ENCODE results near the gene C2CD3. TPM values are rescaled to one million over a fixed set of nuclear protein-coding genes. Genes with fewer than 3 reads are reported as not detected.
"Not testable (repeated sequence)": the region's sequence is repeated elsewhere in the genome, so short reads cannot be mapped to it uniquely, and the experiment has no call there.

The C2CD3 gene
- total RNA-seq, 1 donor from 2014 or later = 26.2 TPM

DNA sequence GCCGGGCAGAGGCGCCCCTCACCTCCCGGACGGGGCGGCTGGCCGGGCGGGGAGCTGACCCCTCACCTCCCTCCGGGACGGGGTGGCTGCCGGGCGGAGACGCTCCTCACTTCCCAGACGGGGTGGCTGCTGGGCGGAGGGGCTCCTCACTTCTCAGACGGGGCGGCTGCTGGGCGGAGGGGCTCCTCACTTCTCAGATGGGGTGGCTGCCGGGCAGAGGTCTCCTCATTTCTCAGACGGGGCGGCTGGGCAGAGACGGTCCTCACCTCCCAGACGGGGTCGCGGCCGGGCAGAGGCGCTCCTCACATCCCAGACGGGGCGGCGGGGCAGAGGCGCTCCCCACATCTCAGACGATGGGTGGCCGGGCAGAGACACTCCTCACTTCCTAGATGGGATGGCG is 41.7 kb downstream of the C2CD3 start:
- ATAC-seq; intact Hi-C loops (cut with DNase I); DNase-seq (ENCODE audit: low spot score): not testable (repeated sequence)

DNA sequence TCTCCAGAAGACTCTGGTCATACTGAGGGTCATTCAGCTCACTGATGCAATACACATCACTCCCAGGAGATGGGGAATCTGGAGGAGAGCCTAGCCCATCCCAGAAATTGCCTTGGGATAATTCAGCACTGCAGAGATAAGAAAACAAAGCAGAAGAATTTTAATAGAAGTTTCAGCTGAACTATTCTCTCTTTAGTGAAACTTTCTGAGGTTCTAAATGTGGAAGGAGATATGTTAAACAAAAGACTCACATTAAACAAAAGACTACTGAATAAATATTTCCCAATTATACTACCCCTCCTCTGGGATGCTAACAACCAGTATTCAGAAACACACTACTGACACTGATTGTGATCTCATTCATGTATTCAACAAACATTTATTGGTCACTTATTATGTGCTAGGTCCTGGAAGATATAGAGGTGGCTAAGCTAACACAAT is 47.8 kb downstream of the C2CD3 start:
- intact Hi-C loops (cut with DNase I) = no loop called here
- ATAC-seq (peak; percentile 82), DNase-seq (ENCODE audit: low spot score) (no peak)

DNA sequence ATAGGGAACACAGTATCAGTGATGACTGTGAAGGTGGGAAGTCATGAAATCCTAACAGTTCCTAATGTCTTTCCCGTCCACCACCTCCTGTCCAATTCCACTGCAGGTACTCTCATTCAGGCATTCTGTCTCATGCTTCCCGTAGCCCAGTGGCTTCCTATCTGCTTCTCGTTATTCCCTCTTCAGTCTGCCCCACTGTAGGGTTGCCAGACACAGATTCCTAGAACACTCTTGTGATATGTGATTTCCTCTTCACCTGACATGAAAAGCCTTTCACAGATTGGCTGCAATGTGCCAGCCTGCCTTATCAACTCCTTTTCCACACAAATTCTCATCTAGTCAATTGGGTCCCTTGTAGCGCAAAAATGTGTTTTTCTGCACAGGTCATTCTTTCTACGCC is 49.0 kb downstream of the C2CD3 start:
- intact Hi-C loops (cut with DNase I) = no loop called here
- no peak for ATAC-seq

DNA sequence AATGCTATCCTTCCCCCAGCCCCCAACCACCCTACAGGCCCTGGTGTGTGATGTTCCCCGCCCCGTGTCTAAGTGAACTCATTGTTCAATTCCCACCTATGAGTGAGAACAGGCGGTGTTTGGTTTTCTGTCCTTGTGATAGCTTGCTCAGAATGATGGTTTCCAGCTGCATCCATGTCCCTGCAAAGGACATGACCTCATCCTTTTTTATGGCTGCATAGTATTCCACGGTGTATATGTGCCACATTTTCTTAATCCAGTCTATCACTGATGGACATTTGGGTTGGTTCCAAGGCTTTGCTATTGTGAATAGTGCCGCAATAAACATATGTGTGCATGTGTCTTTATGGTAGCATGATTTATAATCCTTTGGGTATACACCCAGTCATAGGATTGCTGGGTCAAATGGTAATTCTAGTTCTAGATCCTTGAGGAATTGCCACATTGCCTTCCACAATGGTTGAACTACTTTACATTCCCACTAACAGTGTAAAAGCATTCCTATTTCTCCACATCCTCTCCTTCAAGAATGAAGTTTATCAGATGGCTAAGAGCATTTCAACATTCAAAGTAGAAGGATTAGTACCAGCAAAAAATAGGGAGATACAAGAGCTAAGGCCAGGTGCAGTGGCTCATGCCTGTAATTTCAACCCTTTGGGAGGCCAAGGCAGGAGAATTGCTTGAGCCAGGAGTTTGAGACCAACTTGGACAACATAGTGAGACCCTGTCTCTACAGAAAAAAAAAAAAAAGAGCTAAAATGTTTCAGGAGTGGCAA is 50.4 kb downstream of the C2CD3 start:
- DNase-seq (ENCODE audit: low spot score); intact Hi-C loops (cut with DNase I); ATAC-seq: not testable (repeated sequence)

More for the DNA sequence above, 49.0 kb downstream of the C2CD3 start:
- DNase-seq (ENCODE audit: low spot score) = no peak

DNA sequence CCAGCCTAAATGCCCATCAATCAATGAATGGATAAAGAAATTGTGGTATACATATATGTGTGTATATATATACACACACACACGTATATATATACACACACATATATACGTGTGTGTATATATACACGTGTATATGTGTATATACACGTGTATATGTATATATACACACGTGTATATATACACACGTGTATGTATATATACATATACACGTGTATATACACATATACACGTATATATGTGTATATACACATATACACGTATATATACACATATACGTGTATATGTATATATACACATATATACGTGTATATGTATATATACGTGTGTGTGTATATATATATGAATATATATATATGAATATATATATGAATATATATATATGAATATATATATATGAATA is 54.1 kb downstream of the C2CD3 start:
- no peak for ATAC-seq
- intact Hi-C loops (cut with DNase I) = no loop called here
- DNase-seq (ENCODE audit: low spot score) = no peak

DNA sequence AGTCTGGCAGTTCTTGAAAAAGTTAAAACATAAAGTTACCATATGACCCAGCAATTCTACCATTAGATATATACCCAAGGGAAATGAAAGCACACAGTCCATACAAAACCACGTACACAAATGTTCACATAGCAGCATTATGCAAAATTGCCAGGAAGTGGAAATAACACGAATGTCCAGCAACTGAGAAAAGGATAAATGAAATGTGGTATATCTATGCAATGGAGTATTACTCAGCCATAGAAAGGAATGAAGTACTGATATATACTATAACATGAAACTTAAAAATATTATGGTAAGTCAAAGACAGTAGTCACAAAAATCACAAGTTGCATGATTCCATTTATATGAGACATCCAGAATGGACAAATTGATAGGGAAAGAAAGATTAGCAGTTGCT is 57.9 kb downstream of the C2CD3 start:
- ATAC-seq = no peak

DNA sequence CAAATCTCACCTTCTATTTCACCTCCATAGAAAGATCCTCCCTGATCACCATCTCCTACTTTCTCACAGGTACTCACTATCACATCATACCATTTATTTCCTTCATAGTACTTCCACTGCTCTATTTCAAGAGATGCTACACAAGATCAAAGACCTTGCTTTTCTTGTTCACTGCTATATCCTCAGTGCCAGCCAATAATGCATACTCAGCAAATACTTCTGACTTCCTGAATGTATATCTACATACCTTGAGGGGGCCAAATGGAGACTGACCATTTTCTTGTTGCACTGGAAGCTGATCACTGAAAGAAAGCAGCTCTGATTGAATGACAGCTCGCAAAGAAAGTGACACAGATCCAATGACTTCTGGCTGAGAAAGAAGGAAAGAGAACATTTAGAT is 64.7 kb downstream of the C2CD3 start:
- DNase-seq (ENCODE audit: low spot score) = no peak
- ATAC-seq = no peak
- intact Hi-C loops (cut with DNase I) = no loop called here

More for the DNA sequence above, 57.9 kb downstream of the C2CD3 start:
- intact Hi-C loops (cut with DNase I) = no loop called here
- DNase-seq (ENCODE audit: low spot score) = no peak

DNA sequence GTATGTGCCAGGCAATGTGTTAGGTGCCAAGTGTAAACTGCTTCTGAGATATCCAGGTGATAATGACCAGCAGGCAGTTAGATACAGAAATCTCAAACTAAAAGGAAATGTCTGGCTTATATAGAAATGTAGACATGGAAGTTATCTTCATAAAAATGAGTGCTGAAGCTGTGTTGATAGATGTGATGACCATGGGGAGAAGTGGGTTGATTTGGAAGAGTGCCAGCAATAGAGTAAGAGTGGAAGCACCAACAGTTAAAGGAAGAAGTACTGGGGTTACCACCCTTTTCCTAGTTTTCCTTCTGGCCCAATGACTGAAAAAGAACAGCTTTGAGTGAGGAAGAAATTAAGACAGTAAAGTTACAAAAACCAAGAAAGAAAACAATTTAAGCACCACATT is 68.5 kb downstream of the C2CD3 start:
- ATAC-seq = no peak
- intact Hi-C loops (cut with DNase I) = no loop called here
- DNase-seq (ENCODE audit: low spot score) = no peak

DNA sequence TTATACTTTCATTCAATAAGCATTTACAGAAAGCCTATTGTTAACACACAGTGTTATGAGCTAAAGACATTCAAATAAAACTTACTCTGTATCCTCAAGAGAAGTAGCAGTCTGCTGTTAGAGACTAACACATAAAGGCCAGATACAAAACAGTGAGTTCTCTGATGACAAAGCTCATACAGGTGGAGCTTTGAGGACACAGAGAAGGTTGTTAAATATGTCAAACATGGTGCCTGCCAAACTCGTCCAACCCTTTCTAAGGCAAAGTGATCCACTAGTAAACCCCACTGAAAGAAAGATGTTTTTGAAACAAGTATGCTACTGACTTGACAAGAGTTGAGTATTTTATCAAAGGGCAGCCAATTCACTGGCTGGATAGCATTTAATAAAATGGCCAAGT is 70.1 kb downstream of the C2CD3 start:
- ATAC-seq = no peak
- intact Hi-C loops (cut with DNase I) = no loop called here

DNA sequence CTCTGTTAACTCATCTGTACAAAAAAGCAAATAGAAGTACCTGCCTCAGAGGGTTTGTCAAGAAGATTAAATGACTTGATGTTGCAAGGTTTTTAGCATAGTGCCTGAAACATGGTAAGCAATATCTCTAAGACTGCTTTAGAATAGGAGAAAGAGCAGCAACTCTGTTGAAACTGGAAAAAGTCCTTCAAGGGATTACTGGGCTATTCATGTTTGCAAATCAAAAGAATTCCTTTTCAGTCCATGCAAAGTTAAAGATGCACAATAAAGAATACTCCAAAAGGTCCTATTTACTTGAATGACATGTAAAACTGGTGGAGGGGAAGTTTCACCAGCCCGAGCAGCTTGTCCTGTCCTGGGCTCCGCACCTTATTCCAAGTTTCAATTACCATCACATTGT is 70.6 kb downstream of the C2CD3 start:
- intact Hi-C loops (cut with DNase I) = no loop called here
- ATAC-seq (no peak), DNase-seq (ENCODE audit: low spot score) (no peak)

More for the DNA sequence above, 70.1 kb downstream of the C2CD3 start:
- DNase-seq (ENCODE audit: low spot score) = no peak

DNA sequence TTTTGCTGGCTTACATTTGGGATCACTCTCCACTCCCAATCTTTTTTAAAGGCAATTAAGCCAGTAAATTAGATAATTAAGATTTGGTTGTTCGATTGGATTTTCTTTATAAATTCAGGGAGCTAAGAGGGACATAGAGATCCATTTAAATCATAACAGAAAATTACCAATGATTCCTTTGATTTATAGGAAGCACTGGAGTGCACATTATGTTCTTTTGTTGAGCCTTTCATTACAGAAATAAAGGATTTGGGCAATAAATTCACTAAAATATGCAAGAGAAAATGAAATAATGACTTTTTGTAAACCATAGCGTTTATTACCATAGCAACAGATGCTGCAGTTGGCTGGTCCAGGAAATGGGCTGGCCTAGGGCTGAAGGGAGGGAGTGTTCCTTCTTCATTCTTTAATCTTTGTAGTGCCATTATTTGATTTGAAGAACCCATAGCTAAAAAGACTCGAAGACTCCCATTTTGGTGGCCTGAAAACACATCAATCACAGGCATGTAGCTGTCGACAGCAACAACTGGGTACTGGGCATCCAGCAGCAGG is 73.0 kb downstream of the C2CD3 start:
- intact Hi-C loops (cut with DNase I) = no loop called here
- ATAC-seq = no peak
- DNase-seq (ENCODE audit: low spot score) = no peak

DNA sequence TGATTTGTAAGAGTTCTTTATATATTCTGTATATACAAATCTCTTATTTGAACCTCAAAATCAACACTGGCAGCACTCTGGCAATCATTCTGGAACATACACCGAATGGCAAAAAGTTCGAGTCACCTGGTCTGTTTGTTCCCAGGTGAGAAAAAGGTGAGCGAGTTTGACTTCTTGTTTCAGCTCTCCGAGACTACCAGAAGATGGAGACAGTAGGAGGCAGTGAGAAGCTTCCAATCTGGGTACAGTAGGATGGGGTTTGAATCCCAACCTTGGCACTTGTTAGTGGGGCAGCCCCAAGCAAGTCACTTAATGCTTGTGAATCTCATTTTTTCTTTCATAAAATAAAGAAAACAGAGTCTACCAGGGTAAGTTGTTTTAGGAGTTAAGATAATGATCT is 76.4 kb downstream of the C2CD3 start:
- ATAC-seq (no peak), DNase-seq (ENCODE audit: low spot score) (no peak)
- intact Hi-C loops (cut with DNase I) = no loop called here

DNA sequence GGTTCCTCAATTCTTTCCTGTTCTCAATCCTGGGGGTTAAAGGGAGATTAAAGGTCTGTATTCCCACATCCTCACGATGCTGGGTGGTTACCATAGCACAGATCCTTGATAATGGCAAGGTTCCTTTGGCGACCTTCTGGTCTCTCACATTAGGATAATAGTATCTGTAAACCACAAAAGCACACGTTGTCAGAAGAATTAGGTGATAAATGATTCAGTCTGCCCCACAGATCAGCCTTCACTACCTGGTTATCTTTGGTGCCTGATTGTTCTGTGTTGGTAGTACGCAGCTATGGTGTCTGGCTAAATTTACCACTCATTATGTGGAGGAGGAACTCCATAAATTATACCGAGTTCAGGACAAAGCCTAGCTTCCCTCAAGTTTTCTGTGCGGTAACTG is 78.4 kb downstream of the C2CD3 start:
- no peak for ATAC-seq
- intact Hi-C loops (cut with DNase I) = no loop called here
- no peak for DNase-seq (ENCODE audit: low spot score)

DNA sequence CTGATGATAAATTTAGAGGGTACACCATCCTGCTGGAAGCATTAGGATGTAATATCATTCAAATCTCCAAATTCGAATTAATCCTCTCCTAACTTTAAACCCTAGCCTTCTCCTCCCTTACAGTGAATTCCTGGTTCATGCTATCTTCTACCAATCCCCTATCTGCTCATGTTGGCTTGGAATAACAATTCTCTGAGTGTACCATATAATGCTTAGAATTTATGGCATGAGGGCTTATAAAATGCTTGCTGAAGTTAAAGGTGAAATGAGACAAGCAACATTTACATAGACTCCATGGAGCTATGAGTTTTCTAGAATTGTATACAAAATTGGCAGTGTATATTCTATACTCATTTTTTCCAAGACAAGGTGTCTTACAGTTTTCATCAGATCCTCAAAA is 79.3 kb downstream of the C2CD3 start:
- ATAC-seq = no peak
- intact Hi-C loops (cut with DNase I) = no loop called here
- DNase-seq (ENCODE audit: low spot score) = no peak

DNA sequence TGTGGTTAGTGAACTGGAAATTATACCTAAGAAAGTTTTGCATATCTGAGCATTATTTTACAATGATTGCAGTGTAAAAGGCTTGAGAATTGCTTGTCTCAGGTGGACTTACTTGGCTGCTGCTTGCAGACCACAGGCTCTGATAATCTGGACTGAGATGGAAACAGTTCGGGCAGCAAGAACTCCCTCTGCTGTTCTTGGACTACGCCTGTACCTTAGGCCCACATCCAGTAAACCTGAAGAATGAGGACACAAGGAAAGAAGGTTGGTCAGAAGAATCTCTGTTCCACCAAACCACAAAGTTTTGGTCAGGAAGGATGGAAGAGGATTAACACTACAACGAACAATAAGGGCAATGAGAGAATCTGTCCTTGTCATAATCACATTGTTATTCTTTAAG is 80.1 kb downstream of the C2CD3 start:
- intact Hi-C loops (cut with DNase I) = no loop called here
- no peak for DNase-seq (ENCODE audit: low spot score)
- ATAC-seq = no peak

DNA sequence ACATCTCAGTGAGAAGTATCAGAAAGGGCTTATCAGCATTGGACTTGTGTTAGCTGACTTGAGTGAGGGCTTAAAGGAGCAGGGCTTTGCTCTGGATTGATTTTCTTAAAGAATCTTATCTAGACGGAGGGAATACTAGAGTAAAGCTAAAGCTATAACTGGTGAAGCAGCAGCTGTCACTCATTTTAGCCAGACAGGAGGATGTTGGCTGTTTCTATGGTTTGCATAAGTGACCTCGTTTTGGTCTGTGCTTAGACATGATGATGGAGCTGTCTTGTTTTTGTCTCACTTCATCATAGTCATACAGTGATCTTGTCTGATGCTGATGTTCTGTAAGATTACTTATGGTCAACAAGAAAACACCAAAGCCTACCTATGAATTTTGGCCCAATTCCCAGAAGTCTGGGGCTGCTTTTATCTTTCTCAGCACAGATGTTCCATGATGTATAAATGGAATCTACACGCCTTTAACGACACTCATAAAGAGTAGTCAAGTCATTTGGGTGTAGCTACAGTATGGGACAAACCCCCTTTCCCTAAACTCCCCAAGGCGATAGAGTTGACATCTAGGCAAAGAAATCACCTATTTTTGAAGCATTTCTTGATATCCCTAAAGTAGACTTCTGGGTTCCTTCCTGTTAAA is 84.4 kb downstream of the C2CD3 start:
- no peak for ATAC-seq
- intact Hi-C loops (cut with DNase I) = no loop called here
- DNase-seq (ENCODE audit: low spot score) = no peak

DNA sequence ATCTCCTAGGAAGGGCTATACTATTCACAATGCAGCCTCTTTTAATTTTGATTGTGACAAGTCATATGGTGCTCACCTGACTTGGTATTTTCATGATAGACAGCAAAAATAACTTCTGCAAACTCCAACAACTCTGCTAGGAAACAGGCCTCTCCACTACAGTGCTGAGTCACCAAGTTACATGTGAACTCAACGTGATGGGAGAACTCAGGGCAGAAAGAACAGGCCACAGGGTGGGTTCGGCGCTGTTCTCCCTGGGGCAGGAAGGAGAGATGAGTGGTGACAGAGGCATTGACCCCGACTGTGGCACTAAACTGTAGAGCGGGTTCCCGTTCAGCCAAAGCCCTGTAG is 85.3 kb downstream of the C2CD3 start:
- ATAC-seq (peak; percentile 72), DNase-seq (ENCODE audit: low spot score) (no peak)
- intact Hi-C loops (cut with DNase I) = no loop called here

DNA sequence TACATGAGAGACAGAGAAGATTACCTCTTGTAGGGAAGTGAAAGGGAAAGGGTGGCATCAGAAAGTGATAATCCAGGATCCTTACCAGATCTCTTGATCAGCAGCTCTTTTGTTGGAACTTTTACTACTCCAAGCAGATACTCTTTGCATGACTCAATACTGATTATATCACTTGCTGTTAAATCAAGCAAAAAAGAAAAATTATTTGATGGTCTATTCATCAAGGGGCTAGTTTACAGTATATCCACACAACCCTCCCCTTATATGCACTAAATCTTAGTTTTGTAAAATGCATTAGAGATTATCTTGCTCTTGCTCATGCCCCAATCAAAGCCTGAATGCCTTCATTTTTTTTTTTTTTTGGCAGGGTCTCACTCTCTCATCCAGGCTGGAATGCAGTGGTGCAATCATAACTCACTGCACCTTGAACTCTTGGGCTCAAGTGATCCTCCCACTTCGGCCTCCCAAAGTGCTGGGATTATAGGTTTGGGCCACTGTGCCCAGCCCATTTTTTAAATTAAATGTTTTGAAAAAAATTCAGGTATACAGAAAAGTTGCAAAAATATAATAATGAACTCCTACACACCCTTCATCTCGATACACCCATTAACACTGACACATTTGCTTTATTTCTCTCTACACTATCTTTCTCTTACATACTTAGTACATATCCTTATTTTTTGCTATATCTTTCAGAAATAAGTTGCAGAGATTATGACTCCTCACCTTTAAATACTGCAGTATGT is 85.8 kb downstream of the C2CD3 start:
- intact Hi-C loops (cut with DNase I) = no loop called here
- no peak for ATAC-seq

DNA sequence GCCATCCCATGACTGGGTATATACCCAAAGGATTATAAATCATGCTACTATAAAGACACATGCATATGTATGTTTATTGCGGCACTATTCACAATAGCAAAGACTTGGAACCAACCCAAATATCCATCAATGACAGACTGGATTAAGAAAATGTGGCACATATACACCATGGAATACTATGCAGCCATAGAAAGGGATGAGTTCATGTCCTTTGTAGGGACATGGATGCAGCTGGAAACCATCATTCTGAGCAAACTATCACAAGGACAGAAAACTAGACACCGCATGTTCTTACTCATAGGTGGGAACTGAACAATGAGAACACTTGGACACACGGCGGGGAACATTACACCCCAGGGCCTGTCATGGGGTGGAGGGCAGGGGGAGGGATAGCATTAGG is 86.9 kb downstream of the C2CD3 start:
- DNase-seq (ENCODE audit: low spot score); intact Hi-C loops (cut with DNase I); ATAC-seq: not testable (repeated sequence)

More for the DNA sequence above, 85.8 kb downstream of the C2CD3 start:
- DNase-seq (ENCODE audit: low spot score) = no peak

DNA sequence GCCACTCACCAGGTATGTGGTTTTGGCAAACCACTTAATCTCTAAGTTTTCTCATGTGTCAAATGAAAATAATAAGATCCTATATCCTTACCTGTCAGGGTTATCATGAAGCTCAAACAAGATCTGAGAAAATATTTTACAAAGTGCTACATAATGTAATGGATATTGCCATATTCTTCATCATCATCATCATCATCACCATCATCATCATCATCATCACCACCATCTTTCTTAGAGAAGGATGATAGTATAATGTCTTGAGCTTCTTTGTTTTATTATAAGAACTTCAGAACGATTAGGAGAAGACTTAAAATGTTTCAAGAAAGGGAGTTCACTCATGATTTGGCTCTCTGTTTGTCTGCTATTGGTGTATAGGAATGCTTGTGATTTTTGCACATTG is 89.4 kb downstream of the C2CD3 start:
- ATAC-seq (no peak), DNase-seq (ENCODE audit: low spot score) (no peak)
- intact Hi-C loops (cut with DNase I) = no loop called here

Data from sciatic nerve (tissue), 2 donors.